GM18517 (cell line): Measurements from ENCODE around the gene RHOT1.
"Not testable (repeated sequence)": the region's sequence is repeated elsewhere in the genome, so short reads cannot be mapped to it uniquely, and the experiment has no call there.

Source experiments
- ATAC-seq: cut with Tn5 transposase; IDR thresholded peaks from one replicate; pipeline ENCODE4 v1.9.1; 2021; ENCODE audit warnings: mild to moderate bottlenecking, moderate library complexity; ENCODE audit not compliant: unreplicated experiment

The RHOT1 gene

GRCh38 chr17:32222621-32223020 lies 80.3 kb downstream of the RHOT1 start:
- no peak for ATAC-seq

- ATAC-seq, result no peak
Measured at GRCh38 chr17:32223703-32224102, 81.4 kb downstream of the RHOT1 start.

- ATAC-seq, result no peak
Measured at GRCh38 chr17:32226886-32227285, 84.6 kb downstream of the RHOT1 start.

- ATAC-seq, result no peak
Measured at GRCh38 chr17:32227910-32228309, 85.6 kb downstream of the RHOT1 start.

GRCh38 chr17:32235588-32235987 lies 93.3 kb downstream of the RHOT1 start:
- ATAC-seq, result no peak

- ATAC-seq, result no peak
Measured at GRCh38 chr17:32239456-32239855, 97.2 kb downstream of the RHOT1 start.

GRCh38 chr17:32240750-32241149 lies 98.4 kb downstream of the RHOT1 start:
- no peak for ATAC-seq

- no peak for ATAC-seq
Measured at GRCh38 chr17:32241640-32242039, 99.3 kb downstream of the RHOT1 start.

GRCh38 chr17:32249475-32249874 lies 107.2 kb downstream of the RHOT1 start:
- no peak for ATAC-seq

- no peak for ATAC-seq
Measured at GRCh38 chr17:32253117-32253611, 110.9 kb downstream of the RHOT1 start.

GRCh38 chr17:32256012-32256700 lies 113.9 kb downstream of the RHOT1 start:
- no peak for ATAC-seq

GRCh38 chr17:32256701-32257019 lies 114.4 kb downstream of the RHOT1 start:
- no peak for ATAC-seq

- ATAC-seq, result no peak
Measured at GRCh38 chr17:32258383-32259140, 116.3 kb downstream of the RHOT1 start.

- no peak for ATAC-seq
Measured at GRCh38 chr17:32259586-32259985, 117.3 kb downstream of the RHOT1 start.

GRCh38 chr17:32261417-32261736 lies 119.1 kb downstream of the RHOT1 start:
- ATAC-seq, result no peak

GRCh38 chr17:32261936-32262510 lies 119.7 kb downstream of the RHOT1 start:
- no peak for ATAC-seq

GRCh38 chr17:32263515-32263914 lies 121.2 kb downstream of the RHOT1 start:
- ATAC-seq, result not testable (repeated sequence)

GRCh38 chr17:32264140-32264799 lies 122.0 kb downstream of the RHOT1 start:
- ATAC-seq, result no peak

GRCh38 chr17:32264823-32265191 lies 122.5 kb downstream of the RHOT1 start:
- no peak for ATAC-seq

- no peak for ATAC-seq
Measured at GRCh38 chr17:32265192-32265923, 123.1 kb downstream of the RHOT1 start, which contains the start of gene RHBDL3. RHBDL3 (plus strand) TSS chr17:32265832; CDS start chr17:32266190, 358 bp downstream.

GRCh38 chr17:32266051-32266388 lies 123.7 kb downstream of the RHOT1 start:
- ATAC-seq, result no peak
